ENCODE results near the gene CAPSL.
"Not testable (repeated sequence)": the region's sequence is repeated elsewhere in the genome, so short reads cannot be mapped to it uniquely, and the experiment has no call there.

The CAPSL gene

GRCh38 chr5:35876454-35876853 is 62.0 kb downstream of the CAPSL start:
- no peak for DNase-seq (ENCODE audit: low spot score)

GRCh38 chr5:35870605-35871004 is 67.8 kb downstream of the CAPSL start:
- no peak for DNase-seq (ENCODE audit: low spot score)

GRCh38 chr5:35869685-35870277 is 68.6 kb downstream of the CAPSL start:
- DNase-seq (ENCODE audit: low spot score) = no peak

- DNase-seq (ENCODE audit: low spot score) = no peak
Observed at GRCh38 chr5:35867998-35868397, 70.4 kb downstream of the CAPSL start.

- no peak for DNase-seq (ENCODE audit: low spot score)
Observed at GRCh38 chr5:35863159-35863558, 75.3 kb downstream of the CAPSL start.

GRCh38 chr5:35862126-35862525 is 76.3 kb downstream of the CAPSL start:
- no peak for DNase-seq (ENCODE audit: low spot score)

GRCh38 chr5:35861718-35862117 is 76.7 kb downstream of the CAPSL start:
- no peak for DNase-seq (ENCODE audit: low spot score)

GRCh38 chr5:35860686-35861085 is 77.7 kb downstream of the CAPSL start:
- no peak for DNase-seq (ENCODE audit: low spot score)

GRCh38 chr5:35859101-35859661 is 79.2 kb downstream of the CAPSL start:
- DNase-seq (ENCODE audit: low spot score) = peak; percentile 80

- peak; percentile 79 for DNase-seq (ENCODE audit: low spot score)
Observed at GRCh38 chr5:35857606-35858205, 80.7 kb downstream of the CAPSL start.

- peak; percentile 86 for DNase-seq (ENCODE audit: low spot score)
Observed at GRCh38 chr5:35856765-35857351, 81.6 kb downstream of the CAPSL start, which contains the start of gene IL7R. Gene IL7R, plus strand, starts transcription at chr5:35856891. Its CDS starts 87 bp downstream, at chr5:35856978.

- DNase-seq (ENCODE audit: low spot score) = not testable (repeated sequence)
Observed at GRCh38 chr5:35856186-35856764, 82.1 kb downstream of the CAPSL start.

- DNase-seq (ENCODE audit: low spot score) = peak; percentile 69
Observed at GRCh38 chr5:35855187-35855586, 83.2 kb downstream of the CAPSL start.
